UCSD-AML1 (cell line): Measurements from ENCODE around the gene COL23A1.

Experiments used
- DNase-seq: peaks from one replicate; lab custom pipeline; 2025; ENCODE audit not compliant: unreplicated experiment; lab: John Stamatoyannopoulos, UW

Gene COL23A1

GRCh38 chr5:178590141-178590923, at the start of gene COL23A1:
TSS of gene COL23A1 (minus strand) at chr5:178590393.
- DNase-seq: peak; percentile 74

GRCh38 chr5:178637356-178638074, 47.3 kb upstream of the COL23A1 start:
- no peak for DNase-seq

GRCh38 chr5:178632285-178632684, 42.1 kb upstream of the COL23A1 start:
- no peak for DNase-seq

GRCh38 chr5:178630951-178631350, 40.8 kb upstream of the COL23A1 start:
- DNase-seq: no peak

GRCh38 chr5:178630475-178630930, 40.3 kb upstream of the COL23A1 start:
- no peak for DNase-seq

- no peak for DNase-seq
These were observed 37.0 kb upstream of the COL23A1 start for GRCh38 chr5:178627259-178627598.

- DNase-seq: peak; percentile 97
These were observed 36.5 kb upstream of the COL23A1 start, which contains the start of gene CLK4 for GRCh38 chr5:178626484-178627258. TSS of gene CLK4 (minus strand) at chr5:178627050. CDS start at chr5:178623416, 3,634 bp downstream.

GRCh38 chr5:178625679-178626483, 35.7 kb upstream of the COL23A1 start:
- no peak for DNase-seq

GRCh38 chr5:178624631-178625546, 34.7 kb upstream of the COL23A1 start:
- DNase-seq: no peak

GRCh38 chr5:178622679-178623247, 32.6 kb upstream of the COL23A1 start:
- no peak for DNase-seq

- no peak for DNase-seq
These were observed 29.2 kb upstream of the COL23A1 start for GRCh38 chr5:178619390-178619789.

- DNase-seq: no peak
These were observed 22.1 kb upstream of the COL23A1 start for GRCh38 chr5:178612299-178612698.

- no peak for DNase-seq
These were observed 16.1 kb upstream of the COL23A1 start for GRCh38 chr5:178606269-178606668.

- DNase-seq: no peak
These were observed 15.6 kb upstream of the COL23A1 start for GRCh38 chr5:178605788-178606187.

GRCh38 chr5:178602752-178603151, 12.6 kb upstream of the COL23A1 start:
- DNase-seq: no peak

- no peak for DNase-seq
These were observed 5.6 kb upstream of the COL23A1 start for GRCh38 chr5:178595750-178596149.

GRCh38 chr5:178595150-178595549, 5.0 kb upstream of the COL23A1 start:
- DNase-seq: no peak

GRCh38 chr5:178590924-178591423, 781 bp upstream of the COL23A1 start:
- DNase-seq: no peak
